SK-N-SH treated with all-trans-retinoic acid at 6 μM for 48 hours (cell line): ENCODE data around the gene CDK4.

Experiments used
- ARNTL ChIP-seq: fragments of 450-650 bp; formaldehyde crosslinking; IDR thresholded peaks from 2 replicates; pipeline ENCODE4 v1.5.0; 2020; ENCODE audit warnings: low read depth, mild to moderate bottlenecking, moderate library complexity, borderline replicate concordance
- BACH2 ChIP-seq: fragments of 250-450 bp; sonication (Bioruptor Pico); IDR thresholded peaks from 2 replicates; pipeline ENCODE4 v1.9.0; 2021; ENCODE audit warnings: mild to moderate bottlenecking, borderline replicate concordance
- CSDC2 ChIP-seq: fragments of 250-450 bp; sonication (Bioruptor Pico); IDR thresholded peaks from 2 replicates; pipeline ENCODE4 v1.5.0; 2020; ENCODE audit warnings: mild to moderate bottlenecking, moderate library complexity
- GLIS3 ChIP-seq: fragments of 250-450 bp; sonication (Bioruptor Pico); IDR thresholded peaks from 2 replicates; pipeline ENCODE4 v1.5.0; 2020; ENCODE audit warnings: mild to moderate bottlenecking, moderate library complexity
- RARB ChIP-seq: fragments of 250-450 bp; sonication (Bioruptor Pico); IDR thresholded peaks from 2 replicates; pipeline ENCODE4 v1.8.0; 2021; ENCODE audit warnings: mild to moderate bottlenecking, moderate library complexity
- TCF4 ChIP-seq: fragments of 250-450 bp; sonication (Bioruptor Pico); IDR thresholded peaks from 2 replicates; pipeline ENCODE4 v1.8.0; 2021; ENCODE audit warnings: mild to moderate bottlenecking, moderate library complexity, borderline replicate concordance
- ZC3H10 ChIP-seq: fragments of 250-450 bp; sonication (Bioruptor Pico); IDR thresholded peaks from 2 replicates; pipeline ENCODE4 v1.5.1; 2021; ENCODE audit warnings: mild to moderate bottlenecking, moderate library complexity
- ZFP3 ChIP-seq: fragments of 250-450 bp; sonication (Bioruptor Pico); IDR thresholded peaks from 2 replicates; pipeline ENCODE4 v1.5.0; 2020; ENCODE audit warnings: mild to moderate bottlenecking, moderate library complexity
- ZFP30 ChIP-seq: fragments of 450-650 bp; formaldehyde crosslinking; IDR thresholded peaks from 2 replicates; pipeline ENCODE4 v1.5.0; 2022; ENCODE audit warnings: mild to moderate bottlenecking, moderate library complexity
- TF ChIP-seq, protein P1 (sequence below): fragments of 250-450 bp; sonication (Bioruptor Pico); IDR thresholded peaks from 2 replicates; pipeline ENCODE4 v1.8.0; 2020; ENCODE audit warnings: mild to moderate bottlenecking, moderate library complexity, borderline replicate concordance
- TF ChIP-seq, protein P2 (sequence below): fragments of 250-450 bp; sonication (Bioruptor Pico); IDR thresholded peaks from 2 replicates; pipeline ENCODE4 v1.8.0; 2021; ENCODE audit warnings: low read depth, mild to moderate bottlenecking, moderate library complexity, borderline replicate concordance
- TF ChIP-seq, protein P3 (sequence below): fragments of 250-450 bp; sonication (Bioruptor Pico); IDR thresholded peaks from 2 replicates; pipeline ENCODE4 v1.5.1; 2020; ENCODE audit warnings: low read depth, mild to moderate bottlenecking, moderate library complexity

DNA sequence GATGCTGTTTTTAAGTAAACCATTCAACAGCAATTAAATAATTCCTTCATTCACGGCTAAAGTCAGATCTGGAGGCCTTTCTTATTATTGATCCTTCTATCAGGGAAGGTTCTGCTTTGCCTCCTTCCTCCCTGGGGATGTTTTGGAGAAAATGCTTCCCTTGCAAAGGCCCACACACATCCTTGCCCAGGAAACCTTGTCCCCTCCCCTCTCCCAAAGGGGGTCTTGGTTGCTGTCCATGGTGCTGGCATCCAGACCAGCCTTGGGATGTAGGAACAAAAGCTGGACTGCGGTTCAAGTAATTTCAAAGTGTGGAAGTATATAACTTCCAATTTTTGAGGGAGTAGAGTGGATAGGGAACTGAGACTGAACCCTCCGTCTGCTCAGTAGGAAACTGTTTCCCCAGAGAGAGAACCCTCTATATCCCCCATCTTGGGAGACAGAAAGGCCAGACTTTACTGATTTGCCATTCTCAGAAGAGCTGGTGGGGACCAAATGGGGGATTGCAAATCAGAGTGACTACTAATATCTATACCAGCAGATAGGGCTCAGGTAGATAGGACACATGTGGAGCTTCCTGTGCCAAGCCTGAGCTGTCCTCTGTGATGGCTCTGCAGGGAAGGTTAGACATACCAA lies 8.4 kb upstream of the CDK4 start:
- no peak for TF ChIP-seq BACH2 (CRISPR knock-in tag)
- TF ChIP-seq RARB (CRISPR knock-in tag) = no peak
- TF ChIP-seq, protein P1, sequence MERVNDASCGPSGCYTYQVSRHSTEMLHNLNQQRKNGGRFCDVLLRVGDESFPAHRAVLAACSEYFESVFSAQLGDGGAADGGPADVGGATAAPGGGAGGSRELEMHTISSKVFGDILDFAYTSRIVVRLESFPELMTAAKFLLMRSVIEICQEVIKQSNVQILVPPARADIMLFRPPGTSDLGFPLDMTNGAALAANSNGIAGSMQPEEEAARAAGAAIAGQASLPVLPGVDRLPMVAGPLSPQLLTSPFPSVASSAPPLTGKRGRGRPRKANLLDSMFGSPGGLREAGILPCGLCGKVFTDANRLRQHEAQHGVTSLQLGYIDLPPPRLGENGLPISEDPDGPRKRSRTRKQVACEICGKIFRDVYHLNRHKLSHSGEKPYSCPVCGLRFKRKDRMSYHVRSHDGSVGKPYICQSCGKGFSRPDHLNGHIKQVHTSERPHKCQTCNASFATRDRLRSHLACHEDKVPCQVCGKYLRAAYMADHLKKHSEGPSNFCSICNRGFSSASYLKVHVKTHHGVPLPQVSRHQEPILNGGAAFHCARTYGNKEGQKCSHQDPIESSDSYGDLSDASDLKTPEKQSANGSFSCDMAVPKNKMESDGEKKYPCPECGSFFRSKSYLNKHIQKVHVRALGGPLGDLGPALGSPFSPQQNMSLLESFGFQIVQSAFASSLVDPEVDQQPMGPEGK (CRISPR knock-in tag) = no peak
- TF ChIP-seq GLIS3 (CRISPR knock-in tag) = no peak
- no peak for TF ChIP-seq ZC3H10
- TF ChIP-seq ZFP30 (CRISPR knock-in tag) = no peak
- TF ChIP-seq, protein P2, sequence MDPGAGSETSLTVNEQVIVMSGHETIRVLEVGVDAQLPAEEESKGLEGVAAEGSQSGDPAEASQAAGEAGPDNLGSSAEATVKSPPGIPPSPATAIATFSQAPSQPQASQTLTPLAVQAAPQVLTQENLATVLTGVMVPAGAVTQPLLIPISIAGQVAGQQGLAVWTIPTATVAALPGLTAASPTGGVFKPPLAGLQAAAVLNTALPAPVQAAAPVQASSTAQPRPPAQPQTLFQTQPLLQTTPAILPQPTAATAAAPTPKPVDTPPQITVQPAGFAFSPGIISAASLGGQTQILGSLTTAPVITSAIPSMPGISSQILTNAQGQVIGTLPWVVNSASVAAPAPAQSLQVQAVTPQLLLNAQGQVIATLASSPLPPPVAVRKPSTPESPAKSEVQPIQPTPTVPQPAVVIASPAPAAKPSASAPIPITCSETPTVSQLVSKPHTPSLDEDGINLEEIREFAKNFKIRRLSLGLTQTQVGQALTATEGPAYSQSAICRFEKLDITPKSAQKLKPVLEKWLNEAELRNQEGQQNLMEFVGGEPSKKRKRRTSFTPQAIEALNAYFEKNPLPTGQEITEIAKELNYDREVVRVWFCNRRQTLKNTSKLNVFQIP (CRISPR knock-in tag) = no peak
- TF ChIP-seq ZFP3 (CRISPR knock-in tag) = no peak
- no peak for TF ChIP-seq CSDC2 (CRISPR knock-in tag)
- TF ChIP-seq ARNTL (CRISPR knock-in tag) = no peak
- no peak for TF ChIP-seq TCF4 (CRISPR knock-in tag)
- TF ChIP-seq, protein P3, sequence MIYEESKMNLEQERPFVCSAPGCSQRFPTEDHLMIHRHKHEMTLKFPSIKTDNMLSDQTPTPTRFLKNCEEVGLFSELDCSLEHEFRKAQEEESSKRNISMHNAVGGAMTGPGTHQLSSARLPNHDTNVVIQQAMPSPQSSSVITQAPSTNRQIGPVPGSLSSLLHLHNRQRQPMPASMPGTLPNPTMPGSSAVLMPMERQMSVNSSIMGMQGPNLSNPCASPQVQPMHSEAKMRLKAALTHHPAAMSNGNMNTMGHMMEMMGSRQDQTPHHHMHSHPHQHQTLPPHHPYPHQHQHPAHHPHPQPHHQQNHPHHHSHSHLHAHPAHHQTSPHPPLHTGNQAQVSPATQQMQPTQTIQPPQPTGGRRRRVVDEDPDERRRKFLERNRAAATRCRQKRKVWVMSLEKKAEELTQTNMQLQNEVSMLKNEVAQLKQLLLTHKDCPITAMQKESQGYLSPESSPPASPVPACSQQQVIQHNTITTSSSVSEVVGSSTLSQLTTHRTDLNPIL (CRISPR knock-in tag) = no peak
